ENCODE data around the gene OR7G2. TPM values are rescaled to one million over a fixed set of nuclear protein-coding genes. Genes with fewer than 3 reads are reported as not detected.

The OR7G2 gene
- total and polyA plus RNA-seq, 2 donors (not counting 3 experiments of a cell fraction or from before 2014, with no cell fraction given) = not detected

GRCh38 chr19:9070066-9070465 is 37.2 kb downstream of the OR7G2 start:
- no peak overlapping the region for H3K4me3 ChIP-seq (replicated peaks in 1 of 3; ENCODE audit: insufficient read depth in 1 of 3, low read depth in 1 of 3, low read length in 3 of 3)
- no peak for DNase-seq (ENCODE audit: low read depth, low spot score)
- TF ChIP-seq POLR2A (IDR thresholded peaks at IDR 0.05; ENCODE audit: low read depth, low read length) = no peak
- TF ChIP-seq JUN (IDR thresholded peaks at IDR 0.05; ENCODE audit: borderline replicate concordance, insufficient read depth, insufficient read length, low read depth) = no peak
- BruUV-seq (replicated peaks) = no TSS peak
- H3K4me1 ChIP-seq (ENCODE audit: control insufficient read depth, extremely low read depth, insufficient read depth, low read length) = peaks cover under 1% of the 10 kb centered on the region
- intact Hi-C loops (cut with micrococcal nuclease) = no loop called here
- ChIA-PET CTCF (interaction anchor here (1.1 kb wide), 1 partner anchor 416 kb away, joined by 3 read pairs; no protein-coding TSS in a partner anchor), POLR2A (no interaction called here)
- no peak overlapping the region for H2AFZ ChIP-seq (ENCODE audit: low read depth, low read length)
- H3K27me3 ChIP-seq (ENCODE audit: control insufficient read depth in 2 of 2, insufficient read depth in 2 of 2, low read length in 2 of 2) = no peaks in the 10 kb centered on the region
- no peak overlapping the region for H3K9ac ChIP-seq (replicated peaks; ENCODE audit: extremely low read depth, insufficient read depth, low read length)
- no peaks in the 10 kb centered on the region for H3K9me1 ChIP-seq (replicated peaks; ENCODE audit: control insufficient read depth, extremely low read depth, insufficient read depth, low read length)
- no peaks in the 10 kb centered on the region for H3K9me3 ChIP-seq (replicated peaks; ENCODE audit: control insufficient read depth, insufficient read depth, low read length)
- H3K4me2 ChIP-seq (ENCODE audit: insufficient read depth, low read length) = no peak overlapping the region
- FAIRE-seq = no peak
- H3K79me2 ChIP-seq (ENCODE audit: control insufficient read depth, insufficient read depth, low read length) = no peaks in the 10 kb centered on the region
- no peaks in the 10 kb centered on the region for H3K36me3 ChIP-seq (ENCODE audit: control insufficient read depth in 2 of 2, extremely low read depth in 1 of 2, insufficient read depth in 2 of 2, low read length in 2 of 2)
- H4K20me1 ChIP-seq (replicated peaks; ENCODE audit: control insufficient read depth, extremely low read depth, insufficient read depth, low read length) = no peaks in the 10 kb centered on the region
- no peak overlapping the region for H3K27ac ChIP-seq (ENCODE audit: insufficient read depth, low read depth, low read length)
- dilution Hi-C loops (cut with MboI; ENCODE audit: extremely low pct_ligation_motif_present, low sequenced_read_pairs) = no loop called here

DNA sequence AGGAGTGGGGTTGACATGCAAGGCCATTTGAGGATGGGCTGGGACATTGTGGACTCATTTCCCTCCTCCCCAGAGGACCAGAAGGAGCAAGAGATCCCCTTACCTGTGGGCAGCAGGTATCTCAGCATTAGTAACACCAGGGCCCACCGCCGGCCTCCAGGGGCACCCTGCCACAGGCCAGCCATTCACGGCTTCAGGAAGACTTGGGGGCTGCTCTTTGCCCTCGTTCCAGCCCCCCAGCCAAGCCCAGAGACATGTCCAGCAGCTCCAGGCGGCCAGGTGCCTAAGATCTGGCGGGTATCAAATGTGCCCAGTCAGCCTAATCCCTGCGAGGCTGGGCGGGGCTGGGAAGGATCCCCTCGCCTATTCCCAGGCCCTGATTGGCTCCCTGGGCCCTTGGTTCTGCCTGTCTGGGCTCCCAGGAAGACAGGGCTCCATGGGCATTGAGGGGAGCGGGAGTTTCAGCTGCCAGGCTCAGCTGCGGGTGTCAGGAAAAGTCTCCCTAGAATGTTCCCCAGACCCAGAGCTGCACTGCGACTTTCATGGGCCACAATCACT is 41.7 kb downstream of the OR7G2 start:
- Histone ChIP-seq H3K27ac (ENCODE audit: insufficient read depth, low read depth, low read length) (no peak overlapping the region), H4K20me1 (replicated peaks; ENCODE audit: control insufficient read depth, extremely low read depth, insufficient read depth, low read length) (no peaks in the 10 kb centered on the region), H3K36me3 (ENCODE audit: control insufficient read depth in 2 of 2, extremely low read depth in 1 of 2, insufficient read depth in 2 of 2, low read length in 2 of 2) (no peaks in the 10 kb centered on the region), H3K4me3 (replicated peaks in 1 of 3; ENCODE audit: insufficient read depth in 1 of 3, low read depth in 1 of 3, low read length in 3 of 3) (no peak overlapping the region), H3K9ac (replicated peaks; ENCODE audit: extremely low read depth, insufficient read depth, low read length) (no peak overlapping the region), H3K4me2 (ENCODE audit: insufficient read depth, low read length) (no peak overlapping the region), H3K79me2 (ENCODE audit: control insufficient read depth, insufficient read depth, low read length) (no peaks in the 10 kb centered on the region), H3K4me1 (ENCODE audit: control insufficient read depth, extremely low read depth, insufficient read depth, low read length) (no peaks in the 10 kb centered on the region), H3K9me3 (replicated peaks; ENCODE audit: control insufficient read depth, insufficient read depth, low read length) (no peaks in the 10 kb centered on the region), H2AFZ (ENCODE audit: low read depth, low read length) (no peak overlapping the region), H3K27me3 (ENCODE audit: control insufficient read depth in 2 of 2, insufficient read depth in 2 of 2, low read length in 2 of 2) (no peaks in the 10 kb centered on the region), H3K9me1 (replicated peaks; ENCODE audit: control insufficient read depth, extremely low read depth, insufficient read depth, low read length) (no peaks in the 10 kb centered on the region)
- dilution Hi-C loops (cut with MboI; ENCODE audit: extremely low pct_ligation_motif_present, low sequenced_read_pairs) (no loop called here), intact Hi-C loops (cut with micrococcal nuclease) (no loop called here)
- POLR2A ChIA-PET = no interaction called here
- no peak for TF ChIP-seq MAX (IDR thresholded peaks at IDR 0.05; ENCODE audit: insufficient read depth, insufficient read length)
- TF ChIP-seq FOS (IDR thresholded peaks at IDR 0.05; ENCODE audit: borderline replicate concordance, insufficient read depth, low read length) = no peak
- no peak for TF ChIP-seq EZH2 (IDR thresholded peaks at IDR 0.05; ENCODE audit: borderline replicate concordance, low read depth, low read length, severe bottlenecking)
- TF ChIP-seq POLR2AphosphoS5 (IDR thresholded peaks at IDR 0.05; ENCODE audit: insufficient read depth, low read depth, low read length) = no peak
- TF ChIP-seq JUN (IDR thresholded peaks at IDR 0.05; ENCODE audit: borderline replicate concordance, insufficient read depth, insufficient read length, low read depth) = no peak
- TF ChIP-seq, protein P1, sequence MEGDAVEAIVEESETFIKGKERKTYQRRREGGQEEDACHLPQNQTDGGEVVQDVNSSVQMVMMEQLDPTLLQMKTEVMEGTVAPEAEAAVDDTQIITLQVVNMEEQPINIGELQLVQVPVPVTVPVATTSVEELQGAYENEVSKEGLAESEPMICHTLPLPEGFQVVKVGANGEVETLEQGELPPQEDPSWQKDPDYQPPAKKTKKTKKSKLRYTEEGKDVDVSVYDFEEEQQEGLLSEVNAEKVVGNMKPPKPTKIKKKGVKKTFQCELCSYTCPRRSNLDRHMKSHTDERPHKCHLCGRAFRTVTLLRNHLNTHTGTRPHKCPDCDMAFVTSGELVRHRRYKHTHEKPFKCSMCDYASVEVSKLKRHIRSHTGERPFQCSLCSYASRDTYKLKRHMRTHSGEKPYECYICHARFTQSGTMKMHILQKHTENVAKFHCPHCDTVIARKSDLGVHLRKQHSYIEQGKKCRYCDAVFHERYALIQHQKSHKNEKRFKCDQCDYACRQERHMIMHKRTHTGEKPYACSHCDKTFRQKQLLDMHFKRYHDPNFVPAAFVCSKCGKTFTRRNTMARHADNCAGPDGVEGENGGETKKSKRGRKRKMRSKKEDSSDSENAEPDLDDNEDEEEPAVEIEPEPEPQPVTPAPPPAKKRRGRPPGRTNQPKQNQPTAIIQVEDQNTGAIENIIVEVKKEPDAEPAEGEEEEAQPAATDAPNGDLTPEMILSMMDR (IDR thresholded peaks at IDR 0.05; ENCODE audit: extremely low read depth in 1 of 2, insufficient read depth in 1 of 2, low read depth in 1 of 2, low read length in 2 of 2) = no peak
- no peak for TF ChIP-seq MYC (IDR thresholded peaks at IDR 0.05; ENCODE audit: low read depth, low read length)
- TF ChIP-seq GATA2 (IDR thresholded peaks at IDR 0.05; ENCODE audit: insufficient read depth, insufficient read length, low read depth, low read length) = no peak
- no peak for TF ChIP-seq POLR2A (IDR thresholded peaks at IDR 0.05; ENCODE audit: low read depth, low read length)
- DNase-seq (ENCODE audit: low read depth, low spot score) (no peak), FAIRE-seq (no peak)
- CTCF ChIA-PET = no interaction called here
- no TSS peak for BruUV-seq (replicated peaks)
